Vagina (tissue), 2 donors: ENCODE measurements around the gene HCFC1R1.

Experiments
- CTCF ChIP-seq, 3 experiments: fragments of 450-650 bp in 2 of 3; fragments of 200-600 bp in 1 of 3; sonication (generic) in 1 of 3; IDR thresholded peaks; one replicate each; pipeline ENCODE4 v1.5.1; 2017 to 2019; ENCODE audit warnings: antibody characterized with exemption in 3 of 3, mild to moderate bottlenecking in 2 of 3, moderate library complexity in 2 of 3
- POLR2A ChIP-seq, 2 donors: fragments of 450-650 bp; IDR thresholded peaks; one replicate each; pipeline ENCODE4 v1.6.1; 2017; ENCODE audit warnings: antibody characterized with exemption in 2 of 2, mild to moderate bottlenecking in 2 of 2, moderate library complexity in 2 of 2

GRCh38 chr16:3013998-3014690, 9.6 kb downstream of the HCFC1R1 start:
- TF ChIP-seq CTCF (IDR thresholded peaks at IDR 0.05) (no peak), POLR2A (IDR thresholded peaks at IDR 0.05) (no peak)
